DMS153 treated with DMSO at 0.1 percent for 48 hours (cell line): ENCODE measurements around the gene ZNF507.
"Not testable (repeated sequence)": the region's sequence is repeated elsewhere in the genome, so short reads cannot be mapped to it uniquely, and the experiment has no call there.

Experiments
- DNase-seq: peaks from one replicate; lab custom pipeline; 2025; ENCODE audit not compliant: unreplicated experiment; lab: John Stamatoyannopoulos, UW

The ZNF507 gene

DNA sequence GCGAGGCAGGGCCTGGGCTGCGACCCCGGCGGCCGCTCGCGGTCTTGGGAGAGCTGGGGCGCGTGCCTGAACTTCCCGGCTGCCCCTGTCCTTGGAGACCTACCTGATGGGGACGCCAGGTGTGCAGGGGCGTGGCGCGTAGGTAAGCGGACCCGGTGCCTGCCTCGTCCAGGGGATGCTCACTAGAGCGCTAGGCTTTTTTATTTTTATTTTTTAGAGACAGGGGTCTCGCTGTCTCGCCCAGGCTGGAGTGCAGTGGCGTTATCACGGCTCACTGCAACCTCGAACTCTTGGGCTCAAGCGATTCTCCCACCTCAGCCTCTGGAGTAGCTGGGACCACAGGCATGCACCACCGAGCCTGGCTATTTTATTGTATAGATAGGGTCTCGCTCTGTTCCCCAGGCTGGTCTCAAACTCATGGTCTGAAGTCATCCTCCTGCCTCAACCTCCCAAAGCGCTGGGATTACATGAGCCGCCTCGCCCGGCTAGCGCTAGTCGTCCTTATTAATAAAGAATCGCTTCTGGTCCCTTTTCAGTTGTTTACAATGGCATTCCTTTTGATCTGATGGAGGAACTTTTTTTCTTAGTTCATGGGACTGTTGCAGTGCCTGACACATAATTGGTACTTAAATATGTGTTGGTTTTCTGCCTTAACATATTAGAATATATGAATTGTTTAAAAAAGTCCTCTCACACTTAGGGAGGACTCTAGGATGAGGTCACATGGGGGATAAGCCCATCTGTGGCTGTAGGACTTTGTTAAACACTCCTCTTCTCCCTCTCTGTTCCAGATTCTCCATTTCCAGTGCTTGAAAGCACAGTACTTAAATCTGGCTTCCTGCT, 61.0 kb downstream of the ZNF507 start:
- DNase-seq: no peak

GRCh38 chr19:32407004-32407992, 61.9 kb downstream of the ZNF507 start:
- DNase-seq: no peak

- DNase-seq: no peak
Observed at GRCh38 chr19:32415246-32415645, 69.8 kb downstream of the ZNF507 start.

GRCh38 chr19:32415669-32416068, 70.3 kb downstream of the ZNF507 start:
- DNase-seq: no peak

- DNase-seq: no peak
Observed at GRCh38 chr19:32416749-32417456, 71.5 kb downstream of the ZNF507 start.

DNA sequence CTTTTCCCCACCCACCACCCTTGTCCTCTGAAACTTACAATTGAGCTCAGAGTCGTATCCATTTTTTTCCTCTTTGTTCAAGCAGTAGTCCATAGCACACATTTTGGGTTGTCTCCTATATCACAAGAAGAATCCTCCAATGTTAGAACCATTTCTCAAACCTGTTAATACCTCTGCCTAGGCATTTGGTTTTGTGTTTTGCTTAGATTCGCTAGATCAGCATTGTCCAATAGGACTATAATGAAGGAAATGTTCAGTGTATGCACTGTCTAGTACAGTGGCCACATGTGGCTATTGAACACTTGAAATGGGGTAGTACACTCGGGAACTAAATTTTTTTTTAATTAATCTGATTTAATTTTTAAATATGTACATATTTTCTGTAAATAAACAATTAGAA, 72.7 kb downstream of the ZNF507 start:
- DNase-seq: no peak

DNA sequence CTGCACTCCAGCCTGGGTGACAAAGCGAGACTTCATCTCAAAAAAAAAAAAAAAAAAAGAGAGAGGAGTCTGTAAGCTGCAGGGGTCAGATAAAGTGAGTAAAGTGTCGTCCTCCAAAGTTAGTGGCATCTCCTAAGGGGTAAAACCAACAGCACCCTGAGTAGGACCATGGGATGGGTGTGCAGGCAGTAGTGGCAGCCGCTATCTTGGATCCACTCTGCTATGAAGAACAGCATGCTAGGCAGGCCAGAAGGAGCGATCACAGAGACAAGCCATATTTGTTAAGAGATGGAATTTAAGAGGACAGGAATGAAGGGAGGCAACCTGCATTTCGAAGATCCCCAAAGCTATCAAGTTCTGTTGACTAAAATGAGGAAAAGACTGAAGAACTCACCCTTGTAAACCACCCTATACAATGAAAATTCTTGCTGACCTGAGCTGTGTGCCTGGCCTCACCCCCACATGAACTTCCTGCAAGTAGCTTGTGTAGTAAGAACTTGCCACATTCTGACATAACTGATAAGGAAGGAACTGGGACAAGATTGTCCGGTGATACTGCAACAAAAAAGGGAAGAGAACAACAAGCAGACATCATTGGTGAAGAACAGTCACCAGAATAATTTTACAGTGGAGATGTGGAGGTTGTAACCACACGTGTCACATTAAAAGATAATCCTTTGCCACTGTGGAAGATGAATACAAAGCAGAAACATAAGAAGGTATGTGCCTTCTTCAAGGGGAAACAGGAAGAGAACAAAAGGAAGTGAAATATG, 76.4 kb downstream of the ZNF507 start:
- no peak for DNase-seq

- no peak for DNase-seq
Observed at GRCh38 chr19:32422435-32422834, 77.0 kb downstream of the ZNF507 start.

DNA sequence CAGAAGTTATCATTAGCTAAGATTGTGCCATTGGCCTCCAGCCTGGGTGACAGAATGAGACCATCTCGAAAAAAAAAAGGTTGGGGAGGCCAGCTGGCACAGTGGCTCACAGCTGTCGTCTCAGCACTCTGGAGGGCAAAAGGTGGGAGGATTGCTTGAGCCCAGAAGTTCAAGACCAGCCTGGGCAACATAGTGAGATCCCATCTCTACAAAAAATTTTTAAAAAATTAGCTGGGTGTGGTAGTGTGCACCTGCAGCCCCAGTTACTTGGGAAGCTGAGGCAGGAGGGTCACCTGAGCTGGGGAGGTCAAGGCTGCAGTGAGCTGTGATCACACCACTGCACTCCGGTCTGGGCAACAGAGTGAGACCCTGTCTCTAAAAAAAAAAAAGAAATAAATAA, 78.5 kb downstream of the ZNF507 start:
- not testable (repeated sequence) for DNase-seq

- DNase-seq: no peak
Observed at GRCh38 chr19:32427536-32427935, 82.1 kb downstream of the ZNF507 start.

DNA sequence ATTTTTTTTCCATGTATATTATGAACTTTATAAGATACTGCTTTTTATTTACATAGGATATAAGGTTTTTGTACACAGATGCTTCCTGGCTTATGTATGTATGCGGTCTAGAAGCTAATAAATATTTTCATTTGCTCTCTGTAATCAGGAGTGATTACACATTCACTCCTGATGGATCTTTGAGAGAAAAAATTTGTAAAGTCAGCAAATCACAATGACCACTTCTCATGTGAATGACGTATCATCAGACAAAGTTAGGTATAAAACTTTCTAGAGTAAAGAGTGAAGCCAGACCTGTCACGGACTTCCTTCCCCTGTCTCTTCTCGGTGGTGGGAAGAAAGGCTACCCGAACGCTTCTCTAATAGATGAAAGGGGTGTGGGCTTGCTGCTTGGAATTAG, 91.3 kb downstream of the ZNF507 start:
- no peak for DNase-seq

- DNase-seq: no peak
Observed at GRCh38 chr19:32437096-32437495, 91.7 kb downstream of the ZNF507 start.
